Measurements from ENCODE around the gene SEMA7A.
A peak's percentile ranks its signal among the peaks of the same experiment; 100 is the strongest.
"Not testable (repeated sequence)": the region's sequence is repeated elsewhere in the genome, so short reads cannot be mapped to it uniquely, and the experiment has no call there.

SEMA7A gene, protein sequence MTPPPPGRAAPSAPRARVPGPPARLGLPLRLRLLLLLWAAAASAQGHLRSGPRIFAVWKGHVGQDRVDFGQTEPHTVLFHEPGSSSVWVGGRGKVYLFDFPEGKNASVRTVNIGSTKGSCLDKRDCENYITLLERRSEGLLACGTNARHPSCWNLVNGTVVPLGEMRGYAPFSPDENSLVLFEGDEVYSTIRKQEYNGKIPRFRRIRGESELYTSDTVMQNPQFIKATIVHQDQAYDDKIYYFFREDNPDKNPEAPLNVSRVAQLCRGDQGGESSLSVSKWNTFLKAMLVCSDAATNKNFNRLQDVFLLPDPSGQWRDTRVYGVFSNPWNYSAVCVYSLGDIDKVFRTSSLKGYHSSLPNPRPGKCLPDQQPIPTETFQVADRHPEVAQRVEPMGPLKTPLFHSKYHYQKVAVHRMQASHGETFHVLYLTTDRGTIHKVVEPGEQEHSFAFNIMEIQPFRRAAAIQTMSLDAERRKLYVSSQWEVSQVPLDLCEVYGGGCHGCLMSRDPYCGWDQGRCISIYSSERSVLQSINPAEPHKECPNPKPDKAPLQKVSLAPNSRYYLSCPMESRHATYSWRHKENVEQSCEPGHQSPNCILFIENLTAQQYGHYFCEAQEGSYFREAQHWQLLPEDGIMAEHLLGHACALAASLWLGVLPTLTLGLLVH

DNA sequence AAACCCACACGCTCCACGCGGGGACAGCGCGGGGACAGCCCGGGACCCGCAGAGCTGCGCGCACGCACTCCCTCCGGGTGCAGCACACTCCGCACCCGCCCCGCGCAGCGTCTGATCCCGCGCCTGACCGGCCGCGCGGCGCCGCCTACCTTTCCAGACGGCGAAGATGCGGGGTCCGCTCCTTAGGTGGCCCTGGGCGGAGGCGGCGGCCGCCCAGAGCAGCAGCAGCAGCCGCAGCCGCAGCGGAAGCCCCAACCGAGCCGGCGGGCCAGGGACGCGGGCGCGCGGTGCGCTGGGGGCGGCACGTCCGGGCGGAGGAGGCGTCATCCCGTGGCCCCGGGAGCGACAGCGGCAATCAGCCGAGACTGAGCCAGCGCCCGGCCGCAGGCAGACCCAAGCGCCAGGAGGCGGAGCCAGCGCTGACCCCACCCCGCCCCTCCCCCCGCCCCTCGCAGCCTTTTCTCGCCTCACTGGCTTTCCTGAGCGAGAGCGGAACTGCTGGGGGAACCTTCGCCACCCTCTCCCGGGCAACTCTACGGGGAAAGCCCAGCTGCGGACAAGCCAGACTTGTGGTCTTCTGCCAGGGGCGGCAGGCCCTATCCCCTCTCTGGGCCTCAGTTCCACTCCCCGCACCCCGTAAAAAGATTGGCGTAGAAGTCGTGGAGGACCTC, at the start of gene SEMA7A:
Gene SEMA7A (minus strand): TSS at position 367 of the 671 bp plus-strand sequence. CDS start 40 bp downstream, at position 327.
- peak; percentile 59 to 69 for DNase-seq (ENCODE audit: low read depth in 1 of 2, low spot score in 1 of 2)

DNA sequence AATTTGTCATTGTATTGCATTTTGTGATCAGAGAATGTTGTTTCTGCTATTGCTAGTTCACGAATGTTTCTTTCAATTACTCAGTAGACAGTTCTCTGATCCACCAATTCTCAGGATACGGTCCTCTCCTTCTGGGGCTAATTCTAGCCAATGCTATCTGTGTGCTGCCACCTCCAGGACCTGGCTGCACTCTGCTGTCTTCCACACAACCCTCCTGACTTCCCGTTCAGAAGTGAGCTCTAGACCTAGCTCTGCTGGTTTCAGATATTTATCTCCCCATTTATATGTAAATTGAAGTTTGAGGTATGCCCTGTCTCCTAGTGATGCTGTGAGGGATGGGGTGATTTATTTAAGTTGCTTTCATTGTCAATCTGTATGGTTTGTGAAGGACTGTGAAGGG, 48.9 kb upstream of the SEMA7A start:
- DNase-seq (ENCODE audit: low read depth in 1 of 2, low spot score in 1 of 2), result no peak

DNA sequence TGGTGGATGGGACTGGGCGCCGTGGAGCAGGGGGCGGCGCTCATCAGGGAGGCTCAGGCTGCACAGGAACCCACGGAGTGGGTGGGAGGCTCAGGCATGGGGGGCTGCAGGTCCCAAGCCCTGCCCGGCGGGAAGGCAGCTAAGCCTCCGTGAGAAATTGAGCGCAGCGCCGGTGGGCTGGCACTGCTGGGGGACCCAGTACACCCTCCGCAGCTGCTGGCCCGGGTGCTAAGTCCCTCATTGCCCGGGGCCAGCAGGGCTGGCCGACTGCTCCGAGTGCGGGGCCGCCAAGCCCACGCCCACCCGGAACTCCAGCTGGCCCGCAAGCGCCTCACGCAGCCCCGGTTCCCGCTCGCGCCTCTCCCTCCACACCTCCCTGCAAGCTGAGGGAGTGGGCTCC, 46.6 kb upstream of the SEMA7A start:
- not testable (repeated sequence) for DNase-seq (ENCODE audit: low read depth in 1 of 2, low spot score in 1 of 2)

DNA sequence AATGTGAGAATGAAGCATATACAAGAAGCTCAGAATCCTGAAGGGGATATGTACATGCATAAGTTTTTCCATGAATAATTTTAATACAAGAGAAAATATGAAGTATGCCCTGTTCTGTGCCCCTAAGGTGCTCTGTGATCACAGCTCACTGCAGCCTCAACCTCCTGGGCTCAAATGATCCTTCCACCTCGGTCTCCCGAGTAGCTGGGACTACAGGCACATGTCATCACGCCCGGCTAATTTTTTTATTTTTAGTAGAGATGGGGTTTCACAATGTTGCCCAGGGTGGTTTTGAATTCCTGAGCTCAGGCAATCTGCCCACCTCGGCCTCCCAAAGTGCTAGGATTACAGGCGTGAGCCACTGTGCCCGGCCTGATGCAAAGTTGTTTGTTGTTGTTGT, 37.9 kb upstream of the SEMA7A start:
- DNase-seq (ENCODE audit: low read depth in 1 of 2, low spot score in 1 of 2), result not testable (repeated sequence)

DNA sequence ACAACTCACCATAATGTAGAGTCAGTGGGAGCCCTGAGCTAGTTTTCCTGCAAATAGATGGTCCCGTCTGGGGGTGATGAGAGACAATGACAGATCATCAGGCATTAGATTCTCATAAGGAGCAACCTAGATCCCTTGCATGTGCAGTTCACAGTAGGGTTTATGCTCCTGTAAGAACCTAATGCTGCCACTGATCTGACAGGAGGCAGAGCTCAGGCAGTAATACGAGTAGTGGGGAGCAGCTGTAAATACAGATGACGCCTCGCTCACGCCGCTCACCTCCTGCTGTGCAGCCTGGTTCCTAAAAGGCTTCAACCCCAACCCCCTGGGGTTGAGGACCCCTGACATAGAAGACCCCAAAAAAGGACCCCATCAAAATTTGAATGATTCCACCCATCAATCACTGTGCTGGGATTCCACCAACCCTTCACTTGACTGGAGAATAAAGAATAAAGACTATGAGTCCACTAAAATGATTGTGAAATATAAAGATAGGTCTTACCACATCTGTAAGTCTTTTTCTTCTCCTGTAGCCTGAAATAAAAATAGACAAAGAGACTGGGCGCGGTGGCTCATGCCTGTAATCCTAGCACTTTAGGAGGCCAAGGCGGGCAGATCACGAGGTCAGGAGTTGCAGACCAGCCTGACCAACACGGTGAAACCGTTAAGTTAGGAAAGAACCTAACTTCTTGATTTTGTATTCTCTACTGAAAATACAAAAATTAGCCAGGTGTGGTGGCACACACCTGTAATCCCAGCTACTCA, 37.1 kb upstream of the SEMA7A start:
- DNase-seq (ENCODE audit: low read depth in 1 of 2, low spot score in 1 of 2), result no peak

DNA sequence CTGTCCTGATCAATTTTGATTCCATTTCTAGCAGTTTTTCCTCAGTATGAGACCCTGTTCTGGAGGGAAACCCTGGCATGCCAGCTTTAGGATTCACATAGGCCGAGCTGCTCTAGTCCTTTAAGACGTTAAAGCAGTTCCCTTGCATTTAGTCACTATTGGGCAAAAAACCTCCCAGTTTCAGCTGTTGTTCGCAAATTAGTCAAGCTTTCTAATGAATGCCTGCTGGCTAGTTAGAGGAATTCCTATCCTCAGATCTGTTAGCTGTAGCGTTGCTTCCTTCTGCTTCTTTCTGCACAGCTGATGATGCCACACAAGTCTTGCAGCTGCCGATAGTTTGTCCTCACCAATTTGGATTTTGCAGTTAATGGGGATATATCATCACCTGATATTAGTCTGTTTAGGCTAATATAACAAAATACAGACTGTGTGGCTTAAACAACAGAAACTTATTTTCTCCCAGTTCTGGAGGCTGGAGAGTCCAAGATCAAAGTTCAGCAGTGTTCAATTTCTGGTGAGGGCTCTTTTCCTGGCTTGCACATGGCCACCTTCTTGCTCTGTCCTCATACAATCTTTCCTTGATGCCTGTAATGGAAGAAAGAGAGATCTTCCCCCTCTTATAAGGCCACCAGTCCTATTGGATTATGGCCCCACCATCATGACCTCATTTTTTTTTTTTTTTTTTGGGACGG, 34.7 kb upstream of the SEMA7A start:
- no peak for DNase-seq (ENCODE audit: low read depth in 1 of 2, low spot score in 1 of 2)

DNA sequence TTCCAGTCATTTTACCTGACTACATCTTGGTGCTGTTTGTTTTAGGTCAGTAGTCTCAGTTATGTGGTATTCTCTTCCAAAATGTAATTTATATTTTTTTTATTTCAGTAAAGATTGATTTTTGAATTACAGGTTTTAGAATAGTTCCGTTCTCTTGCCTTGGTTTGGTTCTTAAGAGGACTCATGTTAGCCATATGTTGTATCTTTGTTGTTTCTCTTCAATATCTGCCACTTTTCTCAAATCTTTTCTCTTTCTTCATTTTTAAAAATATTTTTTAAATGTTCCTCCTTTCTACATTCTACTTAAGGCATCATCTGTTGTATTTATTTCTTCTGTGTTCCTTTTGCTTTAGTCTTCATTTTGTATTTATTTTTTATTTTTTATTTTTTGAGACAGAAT, 32.8 kb upstream of the SEMA7A start:
- DNase-seq (ENCODE audit: low read depth in 1 of 2, low spot score in 1 of 2), result no peak

DNA sequence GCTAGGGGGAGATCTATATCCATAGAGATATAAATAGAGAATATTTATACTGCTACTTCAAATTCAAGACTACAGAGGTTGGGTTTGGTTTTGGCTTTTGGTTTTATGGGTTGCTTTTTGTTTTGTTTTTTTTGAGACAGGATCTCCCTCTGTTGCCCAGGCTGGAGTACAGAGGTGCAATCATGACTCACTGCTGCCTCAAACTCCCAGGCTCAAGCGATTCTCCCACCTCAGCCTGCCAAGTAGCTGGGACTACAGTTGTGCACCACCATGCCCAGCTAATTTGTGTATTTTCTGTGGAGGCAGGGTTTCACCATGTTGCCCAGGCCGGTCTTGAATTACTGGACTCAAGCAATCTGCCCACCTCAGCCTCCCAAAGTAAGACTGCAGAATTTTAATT, 31.1 kb upstream of the SEMA7A start:
- no peak for DNase-seq (ENCODE audit: low read depth in 1 of 2, low spot score in 1 of 2)

DNA sequence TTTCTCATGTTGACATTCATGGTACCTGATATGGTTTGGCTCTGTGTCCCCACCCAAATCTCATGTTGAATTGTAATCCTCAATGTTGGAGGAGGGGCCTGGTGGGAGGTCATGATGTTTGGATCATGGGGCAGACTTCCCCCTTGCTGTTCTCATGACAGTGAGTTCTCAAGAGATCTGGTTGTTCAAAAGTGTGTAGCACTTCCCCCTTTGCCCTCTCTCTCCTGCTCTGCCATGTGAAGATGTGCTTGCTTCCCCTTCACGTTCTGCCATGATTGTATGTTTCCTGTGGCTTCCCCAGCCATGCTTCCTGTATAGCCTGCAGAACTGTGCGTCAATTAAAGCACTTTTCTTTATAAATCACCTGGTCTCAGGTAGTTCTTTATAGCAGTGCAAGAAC, 30.5 kb upstream of the SEMA7A start:
- DNase-seq (ENCODE audit: low read depth in 1 of 2, low spot score in 1 of 2), result no peak

DNA sequence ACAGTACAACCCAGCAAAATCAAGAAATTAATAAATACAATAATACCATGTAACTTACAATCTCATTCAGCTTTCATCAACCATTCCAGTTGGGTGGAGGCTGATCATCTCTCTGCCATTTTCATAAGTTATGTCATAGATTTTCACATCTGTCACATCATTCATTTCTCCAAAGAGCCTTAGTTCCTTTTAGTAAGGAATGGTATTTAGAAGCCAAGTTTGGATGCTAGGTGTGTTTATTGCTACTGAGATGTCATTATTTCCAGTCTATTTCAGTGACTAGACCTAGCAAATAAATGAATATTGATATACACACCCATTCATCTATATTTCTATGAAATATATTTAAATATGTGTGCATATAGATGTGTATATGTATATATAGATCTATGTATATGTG, 29.9 kb upstream of the SEMA7A start:
- DNase-seq (ENCODE audit: low read depth in 1 of 2, low spot score in 1 of 2), result no peak

DNA sequence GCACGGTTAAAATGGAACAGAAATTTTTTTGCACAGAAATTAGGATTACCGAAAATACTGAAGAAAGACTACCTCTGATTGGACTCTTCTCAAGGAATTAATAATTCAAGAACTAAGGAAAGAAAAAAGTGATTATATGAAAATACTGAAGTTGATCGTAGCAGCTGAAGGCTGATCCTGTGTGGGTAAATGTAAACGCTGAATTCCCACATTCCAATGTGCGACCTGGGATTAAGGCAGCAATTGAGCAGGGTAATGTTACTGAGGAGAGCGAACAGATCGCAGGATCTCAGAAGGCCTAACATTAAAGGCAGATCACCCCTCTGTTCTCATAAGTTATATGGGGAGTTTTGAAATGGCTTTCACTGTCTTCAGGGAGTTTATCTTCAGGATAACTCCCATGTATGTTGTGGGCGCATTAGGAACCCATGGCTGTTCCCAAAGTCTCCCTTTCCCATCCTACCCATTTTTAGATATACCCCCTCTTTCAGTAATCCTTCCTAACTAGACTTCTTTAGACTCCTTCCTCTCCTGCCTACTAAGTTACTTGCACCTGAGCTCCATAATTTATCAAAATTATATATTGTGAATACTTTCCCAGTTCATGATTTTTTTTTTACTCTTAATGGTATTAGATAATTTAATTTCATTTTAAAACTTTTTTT, 28.2 kb upstream of the SEMA7A start:
- no peak for DNase-seq (ENCODE audit: low read depth in 1 of 2, low spot score in 1 of 2)

DNA sequence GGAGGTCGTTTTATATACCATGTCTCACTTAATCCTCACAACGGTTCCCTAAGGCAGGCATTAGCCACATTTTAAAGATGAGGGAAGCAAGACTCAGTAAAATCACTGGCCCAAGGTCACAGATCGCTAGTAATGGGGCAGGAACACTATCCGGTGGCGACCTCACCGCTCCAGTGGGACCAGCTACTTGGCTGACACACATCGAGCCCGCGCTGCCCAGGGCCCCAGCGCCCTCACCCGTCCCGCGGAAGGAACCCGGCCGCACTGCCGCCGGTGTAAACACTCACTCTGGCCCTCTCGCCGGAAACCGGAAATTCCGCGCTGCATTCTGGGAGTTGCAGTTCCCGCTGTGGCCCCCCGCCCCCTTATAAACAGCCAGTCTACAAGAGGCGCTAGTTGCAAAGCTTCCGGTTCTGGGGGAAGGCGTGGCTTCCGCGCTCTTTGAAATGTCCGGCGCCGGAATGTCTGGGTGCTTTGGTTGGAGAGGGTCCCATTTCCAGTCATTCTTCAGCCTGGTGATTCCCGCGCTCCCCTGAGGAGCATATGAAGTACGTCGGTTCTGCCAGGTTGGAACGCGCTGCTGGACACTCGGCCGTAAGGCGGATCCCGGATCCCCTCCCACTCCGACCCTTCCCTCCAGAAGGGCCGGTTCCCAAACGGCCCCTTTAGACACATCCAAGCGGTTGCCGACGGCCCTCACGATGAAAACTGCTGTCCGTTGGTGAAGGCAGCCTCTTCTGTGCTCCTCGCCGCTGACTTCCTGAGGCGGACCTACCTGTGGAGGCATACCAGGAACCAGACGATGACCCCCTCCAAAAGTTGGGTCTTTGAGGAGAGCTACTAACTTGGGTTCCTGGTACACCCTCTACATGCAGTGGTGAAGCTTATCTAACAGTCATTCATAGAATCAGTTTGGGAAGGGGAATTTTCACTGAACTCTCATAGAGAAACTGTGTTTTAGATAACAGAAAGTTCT, 27.4 kb upstream of the SEMA7A start, which contains the start of gene UBL7:
Gene UBL7 (minus strand): TSS at position 290 of the 976 bp plus-strand sequence. CDS start 2,293 bp downstream, outside the sequence.
- DNase-seq (ENCODE audit: low read depth in 1 of 2, low spot score in 1 of 2), result peak; percentile 94 to 97

DNA sequence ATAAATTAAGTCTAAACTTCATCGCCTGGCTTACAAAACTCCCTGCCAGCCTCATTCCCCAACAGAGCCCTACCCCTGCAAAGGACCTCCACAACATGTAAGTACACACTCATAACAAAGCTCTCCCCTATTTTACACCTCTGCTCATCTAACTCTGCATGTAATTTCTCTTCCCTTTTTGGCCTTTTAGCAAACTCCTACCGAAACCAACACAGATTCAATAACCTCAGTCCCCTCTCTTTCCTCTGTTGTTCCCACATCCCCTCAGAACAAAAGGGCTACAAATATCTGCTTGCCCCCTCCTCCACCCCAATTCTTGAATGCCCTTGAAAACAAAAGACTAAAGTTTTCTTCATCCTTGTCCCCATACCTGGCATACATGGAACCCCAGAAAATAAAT, 26.5 kb upstream of the SEMA7A start:
- no peak for DNase-seq (ENCODE audit: low read depth in 1 of 2, low spot score in 1 of 2)

DNA sequence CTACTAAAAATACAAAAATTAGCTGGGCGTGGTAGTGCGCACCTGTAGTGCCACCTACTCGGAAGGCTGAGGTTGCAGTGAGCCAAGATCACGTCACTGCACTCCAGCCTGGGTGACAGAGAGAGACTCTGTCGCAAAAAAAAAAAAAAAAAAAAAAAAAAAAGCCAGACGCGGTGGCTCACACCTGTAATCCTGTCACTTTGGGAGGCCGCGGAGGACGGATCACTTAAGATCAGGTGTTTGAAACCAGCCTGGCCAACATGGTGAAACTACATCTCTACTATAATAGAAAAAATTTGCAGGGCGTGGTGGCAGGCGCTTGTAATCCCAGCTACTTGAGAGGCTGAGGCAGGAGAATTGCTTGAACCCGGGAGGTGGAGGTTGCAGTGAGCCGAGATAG, 26.0 kb upstream of the SEMA7A start:
- DNase-seq (ENCODE audit: low read depth in 1 of 2, low spot score in 1 of 2), result not testable (repeated sequence)

DNA sequence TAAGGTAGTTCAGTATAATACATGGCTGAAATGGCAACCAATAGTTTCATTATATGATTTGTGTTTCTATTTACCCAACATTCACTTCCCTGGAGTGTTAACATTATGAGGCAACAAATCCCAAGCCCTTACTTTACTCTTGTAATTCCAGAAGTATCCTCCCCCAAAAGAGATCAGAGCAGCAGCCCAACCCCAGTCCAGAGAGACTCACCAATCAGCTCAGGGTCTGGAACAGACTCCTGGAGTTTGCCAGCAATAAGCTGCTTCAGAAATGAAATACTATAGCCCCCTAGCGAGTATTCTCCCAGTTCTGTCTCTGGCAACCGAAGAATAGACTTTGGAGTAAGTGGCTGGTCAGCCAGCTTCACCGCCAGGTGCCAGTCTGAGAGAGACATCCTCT, 24.7 kb upstream of the SEMA7A start:
- no peak for DNase-seq (ENCODE audit: low read depth in 1 of 2, low spot score in 1 of 2)

DNA sequence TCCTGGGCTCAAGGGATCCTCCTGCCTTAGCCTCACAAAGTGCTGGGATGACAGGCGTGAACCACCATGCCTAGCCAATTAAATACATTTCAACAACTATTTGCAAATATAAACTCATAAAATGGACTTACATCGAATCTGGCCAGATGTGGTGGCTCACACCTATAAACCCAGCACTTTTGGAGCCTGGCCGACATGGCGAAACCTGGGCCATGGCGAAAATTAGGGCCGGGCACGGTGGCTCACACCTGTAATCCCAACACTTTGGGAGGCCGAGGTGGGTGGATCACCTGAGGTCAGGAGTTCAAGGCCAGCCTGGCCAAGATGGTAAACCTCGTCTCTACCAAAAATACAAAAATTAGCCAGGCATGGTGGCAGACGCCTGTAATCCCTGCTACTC, 23.3 kb upstream of the SEMA7A start:
- DNase-seq (ENCODE audit: low read depth in 1 of 2, low spot score in 1 of 2), result not testable (repeated sequence)

DNA sequence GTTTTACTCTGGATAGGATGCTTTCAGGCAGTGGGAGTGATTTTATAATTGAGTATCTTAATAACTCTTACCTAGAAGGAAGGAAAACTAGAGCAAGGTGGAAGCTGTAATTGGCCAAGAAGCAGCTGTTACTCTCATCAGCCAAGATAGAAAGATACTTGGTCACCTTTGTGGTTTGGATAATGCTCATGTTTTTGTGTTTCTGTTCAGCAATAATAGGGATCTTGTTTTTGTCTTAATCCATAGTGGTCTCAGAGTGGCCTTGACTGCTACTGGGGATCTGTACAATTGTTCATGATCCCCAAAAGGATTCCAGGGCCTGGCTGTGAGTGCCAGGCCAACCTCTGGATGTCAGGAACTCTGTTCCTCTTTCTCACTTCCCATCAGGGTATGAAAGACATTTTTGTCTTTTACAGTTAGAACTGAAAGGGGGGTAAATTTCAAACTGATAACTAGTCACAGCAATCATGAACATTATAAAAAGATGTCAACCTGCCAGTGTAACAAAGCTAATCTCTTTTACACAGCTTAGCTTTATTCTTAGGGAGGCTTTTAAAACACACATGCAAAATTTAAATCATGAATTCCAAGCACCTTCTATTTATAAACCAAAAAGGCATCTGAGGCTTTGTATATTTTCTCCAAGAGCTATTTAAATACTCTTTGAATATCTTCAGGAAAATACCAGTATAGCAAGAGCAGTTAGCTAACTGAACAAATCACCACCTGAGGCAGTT, 21.2 kb upstream of the SEMA7A start:
- no peak for DNase-seq (ENCODE audit: low read depth in 1 of 2, low spot score in 1 of 2)
